ENCODE data around the gene HSFX4.
A peak's percentile ranks its signal among the peaks of the same experiment; 100 is the strongest.

HSFX4 gene

GRCh38 chrX:149961572-149961971 is 32.2 kb downstream of the HSFX4 start:
- Histone ChIP-seq H3K27me3 (ENCODE audit: insufficient read depth, low read length, poor library complexity) (no peaks in the 10 kb centered on the region), H3K4me3 (ENCODE audit: low read depth in 1 of 2, low read length in 2 of 2) (no peak overlapping the region), H3K4me1 (ENCODE audit: insufficient read depth, low read length) (no peaks in the 10 kb centered on the region), H3K79me2 (ENCODE audit: insufficient read depth, low read length) (no peaks in the 10 kb centered on the region), H2AFZ (ENCODE audit: low read depth, low read length) (no peak overlapping the region), H3K4me2 (ENCODE audit: insufficient read depth, low read length) (no peak overlapping the region), H3K27ac (ENCODE audit: low read length) (no peak overlapping the region), H3K9ac (ENCODE audit: low read depth, low read length) (no peak overlapping the region), H3K36me3 (ENCODE audit: insufficient read depth, low read length) (no peaks in the 10 kb centered on the region), H4K20me1 (ENCODE audit: insufficient read depth, low read length) (no peaks in the 10 kb centered on the region), H3K9me3 (ENCODE audit: insufficient read depth, low read length, severe bottlenecking) (no peaks in the 10 kb centered on the region)
- TF ChIP-seq, protein P1, sequence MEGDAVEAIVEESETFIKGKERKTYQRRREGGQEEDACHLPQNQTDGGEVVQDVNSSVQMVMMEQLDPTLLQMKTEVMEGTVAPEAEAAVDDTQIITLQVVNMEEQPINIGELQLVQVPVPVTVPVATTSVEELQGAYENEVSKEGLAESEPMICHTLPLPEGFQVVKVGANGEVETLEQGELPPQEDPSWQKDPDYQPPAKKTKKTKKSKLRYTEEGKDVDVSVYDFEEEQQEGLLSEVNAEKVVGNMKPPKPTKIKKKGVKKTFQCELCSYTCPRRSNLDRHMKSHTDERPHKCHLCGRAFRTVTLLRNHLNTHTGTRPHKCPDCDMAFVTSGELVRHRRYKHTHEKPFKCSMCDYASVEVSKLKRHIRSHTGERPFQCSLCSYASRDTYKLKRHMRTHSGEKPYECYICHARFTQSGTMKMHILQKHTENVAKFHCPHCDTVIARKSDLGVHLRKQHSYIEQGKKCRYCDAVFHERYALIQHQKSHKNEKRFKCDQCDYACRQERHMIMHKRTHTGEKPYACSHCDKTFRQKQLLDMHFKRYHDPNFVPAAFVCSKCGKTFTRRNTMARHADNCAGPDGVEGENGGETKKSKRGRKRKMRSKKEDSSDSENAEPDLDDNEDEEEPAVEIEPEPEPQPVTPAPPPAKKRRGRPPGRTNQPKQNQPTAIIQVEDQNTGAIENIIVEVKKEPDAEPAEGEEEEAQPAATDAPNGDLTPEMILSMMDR (IDR thresholded peaks at IDR 0.05; ENCODE audit: borderline replicate concordance, extremely low read depth, low read length, poor library complexity, severe bottlenecking), result no peak
- TF ChIP-seq EZH2 (IDR thresholded peaks at IDR 0.05; ENCODE audit: borderline replicate concordance, low read depth, low read length, severe bottlenecking), result no peak
- no peak for DNase-seq
- ATAC-seq (ENCODE audit: insufficient read depth, low read depth), result no peak

GRCh38 chrX:149962010-149962409 is 32.6 kb downstream of the HSFX4 start:
- Histone ChIP-seq H3K4me3 (ENCODE audit: low read depth in 1 of 2, low read length in 2 of 2) (no peak overlapping the region), H4K20me1 (ENCODE audit: insufficient read depth, low read length) (no peaks in the 10 kb centered on the region), H3K79me2 (ENCODE audit: insufficient read depth, low read length) (no peaks in the 10 kb centered on the region), H3K27me3 (ENCODE audit: insufficient read depth, low read length, poor library complexity) (no peaks in the 10 kb centered on the region), H3K36me3 (ENCODE audit: insufficient read depth, low read length) (no peaks in the 10 kb centered on the region), H3K4me2 (ENCODE audit: insufficient read depth, low read length) (no peak overlapping the region), H2AFZ (ENCODE audit: low read depth, low read length) (no peak overlapping the region), H3K27ac (ENCODE audit: low read length) (no peak overlapping the region), H3K4me1 (ENCODE audit: insufficient read depth, low read length) (no peaks in the 10 kb centered on the region), H3K9me3 (ENCODE audit: insufficient read depth, low read length, severe bottlenecking) (no peaks in the 10 kb centered on the region), H3K9ac (ENCODE audit: low read depth, low read length) (no peak overlapping the region)
- DNase-seq (no peak), ATAC-seq (ENCODE audit: insufficient read depth, low read depth) (no peak)
- TF ChIP-seq EZH2 (IDR thresholded peaks at IDR 0.05; ENCODE audit: borderline replicate concordance, low read depth, low read length, severe bottlenecking), result no peak
- TF ChIP-seq, protein P1 (IDR thresholded peaks at IDR 0.05; ENCODE audit: borderline replicate concordance, extremely low read depth, low read length, poor library complexity, severe bottlenecking), result no peak

- no peak overlapping the region for H3K9ac ChIP-seq (ENCODE audit: low read depth, low read length)
- H3K4me1 ChIP-seq (ENCODE audit: insufficient read depth, low read length), result no peaks in the 10 kb centered on the region
- TF ChIP-seq, protein P1 (IDR thresholded peaks at IDR 0.05; ENCODE audit: borderline replicate concordance, extremely low read depth, low read length, poor library complexity, severe bottlenecking), result peak; percentile 71
- TF ChIP-seq EZH2 (IDR thresholded peaks at IDR 0.05; ENCODE audit: borderline replicate concordance, low read depth, low read length, severe bottlenecking), result no peak
- no peak overlapping the region for H3K27ac ChIP-seq (ENCODE audit: low read length)
- no peaks in the 10 kb centered on the region for H3K36me3 ChIP-seq (ENCODE audit: insufficient read depth, low read length)
- H3K9me3 ChIP-seq (ENCODE audit: insufficient read depth, low read length, severe bottlenecking), result no peaks in the 10 kb centered on the region
- no peaks in the 10 kb centered on the region for H3K79me2 ChIP-seq (ENCODE audit: insufficient read depth, low read length)
- H4K20me1 ChIP-seq (ENCODE audit: insufficient read depth, low read length), result no peaks in the 10 kb centered on the region
- ATAC-seq (ENCODE audit: insufficient read depth, low read depth), result peak; percentile 89
- H2AFZ ChIP-seq (ENCODE audit: low read depth, low read length), result no peak overlapping the region
- no peaks in the 10 kb centered on the region for H3K27me3 ChIP-seq (ENCODE audit: insufficient read depth, low read length, poor library complexity)
- DNase-seq, result peak; percentile 47
- no peak overlapping the region for H3K4me3 ChIP-seq (ENCODE audit: low read depth in 1 of 2, low read length in 2 of 2)
- H3K4me2 ChIP-seq (ENCODE audit: insufficient read depth, low read length), result no peak overlapping the region
These were observed 33.7 kb downstream of the HSFX4 start for GRCh38 chrX:149962859-149963757.

All from DND-41 (cell line).